Smooth muscle cell (in vitro differentiated cells): Measurements from ENCODE around the gene TDRD15. TPM values are rescaled to one million over a fixed set of nuclear protein-coding genes. Genes with fewer than 3 reads are reported as not detected.

Source experiments
- DNase-seq: peaks from one replicate; lab custom pipeline; 2025; ENCODE audit not compliant: unreplicated experiment; lab: John Stamatoyannopoulos, UW
- H2AFZ ChIP-seq: fragments of 200-600 bp; sonication (generic); 2 replicates; pipeline ENCODE4 v1.6.0; 2016; ENCODE audit warnings: antibody characterized with exemption, low read depth, mild to moderate bottlenecking
- H3F3A ChIP-seq: fragments of 200-600 bp; sonication (generic); 2 replicates; pipeline ENCODE4 v1.6.0; 2017; ENCODE audit warnings: antibody characterized with exemption, low read depth
- H3K27ac ChIP-seq: fragments of 200-600 bp; sonication (generic); 2 replicates; pipeline ENCODE4 v1.5.1; 2016; ENCODE audit warnings: low read depth, mild to moderate bottlenecking
- H3K27me3 ChIP-seq: fragments of 200-600 bp; sonication (generic); 2 replicates; pipeline ENCODE4 v1.6.1; 2016; ENCODE audit warnings: low read depth, mild to moderate bottlenecking
- H3K36me3 ChIP-seq: fragments of 200-600 bp; sonication (generic); 2 replicates; pipeline ENCODE4 v1.5.1; 2016; ENCODE audit warnings: low read depth
- H3K4me1 ChIP-seq: fragments of 200-600 bp; sonication (generic); 2 replicates; pipeline ENCODE4 v1.5.1; 2016; ENCODE audit warnings: low read depth
- H3K4me2 ChIP-seq: fragments of 200-600 bp; sonication (generic); 2 replicates; pipeline ENCODE4 v1.6.0; 2016; ENCODE audit warnings: mild to moderate bottlenecking
- H3K4me3 ChIP-seq: fragments of 200-600 bp; sonication (generic); 2 replicates; pipeline ENCODE4 v1.5.1; 2016; ENCODE audit warnings: mild to moderate bottlenecking
- H3K79me2 ChIP-seq: fragments of 200-600 bp; sonication (generic); 2 replicates; pipeline ENCODE4 v1.6.0; 2016; ENCODE audit warnings: low read depth, mild to moderate bottlenecking
- H3K9ac ChIP-seq: fragments of 200-600 bp; sonication (generic); 2 replicates; pipeline ENCODE4 v1.6.0; 2016; ENCODE audit warnings: low read depth
- H3K9me3 ChIP-seq: fragments of 200-600 bp; sonication (generic); replicated peaks from 2 replicates; pipeline ENCODE4 v1.5.1; 2016; ENCODE audit warnings: low read depth
- H4K20me1 ChIP-seq: fragments of 200-600 bp; sonication (generic); 2 replicates; pipeline ENCODE4 v1.6.0; 2016; ENCODE audit warnings: low read depth
- WGBS: methylation state at CpG from one replicate; pipeline ENCODE4 v1.1.7; 2016; ENCODE audit warnings: low lambda C conversion rate; 5-methylcytosine and 5-hydroxymethylcytosine counted together
- polyA plus RNA-seq: library from polyadenylated mRNA; unstranded; fragments of >200 nt; fragmentation: Nextera tagmentation; extraction: Ambion mirVana; gene quantifications from 2 replicates; pipeline ENCODE4 v1.2.1, GENCODE V29; 2016
- total RNA-seq: library from RNA; depleted of rRNA; stranded (reverse); fragments of >200 nt; gene quantifications from 2 replicates; pipeline ENCODE4 v1.2.3, GENCODE V29; 2014
- TF ChIP-seq, protein P1 (sequence below): fragments of 200-600 bp; sonication (generic); IDR thresholded peaks from 2 replicates; pipeline ENCODE4 v1.5.1; 2017; ENCODE audit warnings: borderline replicate concordance, mild to moderate bottlenecking, antibody characterized with exemption; ENCODE audit not compliant: insufficient read depth, poor library complexity, severe bottlenecking

The TDRD15 gene
- total and polyA plus RNA-seq, 2 experiments from 2014 or later, result not detected

DNA sequence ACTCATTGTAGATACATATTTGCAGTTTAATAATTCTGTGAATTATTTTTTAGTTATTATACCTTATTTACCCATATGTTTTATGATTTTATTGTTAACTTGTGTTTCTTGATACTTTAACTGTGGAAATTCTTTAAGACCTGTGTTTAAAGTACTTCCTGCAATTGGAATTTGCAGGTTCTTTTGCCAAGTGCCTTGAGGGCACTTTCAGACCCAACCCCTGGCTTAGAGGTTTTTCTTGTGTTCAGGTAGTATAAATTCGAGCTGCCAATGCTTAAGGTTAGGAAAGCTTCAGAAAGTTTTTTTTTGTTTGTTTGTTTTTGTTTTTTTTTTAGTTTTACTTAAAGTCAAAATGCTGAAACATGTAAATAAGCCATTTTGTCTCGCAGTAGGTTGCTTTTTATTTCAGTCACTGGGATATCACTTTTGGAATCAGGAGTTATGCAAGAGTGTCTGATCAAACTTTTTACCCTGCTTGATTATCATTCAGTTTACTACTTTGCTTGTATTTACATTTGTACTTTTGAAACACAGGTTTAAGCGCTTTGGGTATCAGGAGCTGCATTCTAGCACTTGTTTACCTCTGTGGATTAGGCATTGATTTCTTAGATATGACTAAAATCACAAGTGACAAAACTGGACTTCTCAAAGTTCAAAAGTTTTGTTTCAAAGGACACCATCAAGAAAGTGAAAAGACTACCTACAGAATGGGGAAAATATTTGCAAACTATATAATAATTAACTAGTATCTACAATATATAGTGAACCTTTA lies 31.8 kb downstream of the TDRD15 start:
- no peak overlapping the region for H3K4me3 ChIP-seq
- no peaks in the 10 kb centered on the region for H3K9me3 ChIP-seq
- no peaks in the 10 kb centered on the region for H3F3A ChIP-seq
- no peak overlapping the region for H2AFZ ChIP-seq
- H3K9ac ChIP-seq, result no peak overlapping the region
- no peak overlapping the region for H3K4me2 ChIP-seq
- H3K27me3 ChIP-seq, result peaks cover 16% of the 10 kb centered on the region
- no peak for DNase-seq
- no peak overlapping the region for H3K27ac ChIP-seq
- H3K36me3 ChIP-seq, result no peaks in the 10 kb centered on the region
- TF ChIP-seq, protein P1, sequence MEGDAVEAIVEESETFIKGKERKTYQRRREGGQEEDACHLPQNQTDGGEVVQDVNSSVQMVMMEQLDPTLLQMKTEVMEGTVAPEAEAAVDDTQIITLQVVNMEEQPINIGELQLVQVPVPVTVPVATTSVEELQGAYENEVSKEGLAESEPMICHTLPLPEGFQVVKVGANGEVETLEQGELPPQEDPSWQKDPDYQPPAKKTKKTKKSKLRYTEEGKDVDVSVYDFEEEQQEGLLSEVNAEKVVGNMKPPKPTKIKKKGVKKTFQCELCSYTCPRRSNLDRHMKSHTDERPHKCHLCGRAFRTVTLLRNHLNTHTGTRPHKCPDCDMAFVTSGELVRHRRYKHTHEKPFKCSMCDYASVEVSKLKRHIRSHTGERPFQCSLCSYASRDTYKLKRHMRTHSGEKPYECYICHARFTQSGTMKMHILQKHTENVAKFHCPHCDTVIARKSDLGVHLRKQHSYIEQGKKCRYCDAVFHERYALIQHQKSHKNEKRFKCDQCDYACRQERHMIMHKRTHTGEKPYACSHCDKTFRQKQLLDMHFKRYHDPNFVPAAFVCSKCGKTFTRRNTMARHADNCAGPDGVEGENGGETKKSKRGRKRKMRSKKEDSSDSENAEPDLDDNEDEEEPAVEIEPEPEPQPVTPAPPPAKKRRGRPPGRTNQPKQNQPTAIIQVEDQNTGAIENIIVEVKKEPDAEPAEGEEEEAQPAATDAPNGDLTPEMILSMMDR, result no peak
- H3K4me1 ChIP-seq, result no peaks in the 10 kb centered on the region
- H3K79me2 ChIP-seq, result no peaks in the 10 kb centered on the region
- H4K20me1 ChIP-seq, result no peaks in the 10 kb centered on the region
- 71% methylated on average over 3 of the region's 3 CpGs for WGBS

DNA sequence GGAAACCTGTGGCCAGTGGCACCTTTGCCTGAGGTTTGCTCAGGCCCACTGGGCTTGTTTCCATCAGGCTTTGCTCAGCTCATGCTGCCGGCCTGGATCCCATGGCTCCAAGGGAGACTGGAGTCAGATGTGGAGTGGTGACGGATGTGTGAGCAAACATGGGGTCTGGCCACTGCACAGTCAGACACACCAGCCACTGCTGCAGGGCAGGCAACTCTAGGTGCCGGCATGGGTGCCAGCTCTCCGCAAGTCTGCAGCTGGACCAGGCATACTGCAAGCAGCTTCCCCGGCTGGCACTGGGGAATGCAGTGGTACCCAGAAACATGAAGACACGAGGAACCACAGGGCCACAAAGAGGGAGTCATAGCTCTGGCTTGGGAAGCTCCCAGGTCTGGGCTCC lies 37.4 kb downstream of the TDRD15 start:
- H3K4me2 ChIP-seq, result no peak overlapping the region
- no peaks in the 10 kb centered on the region for H3K36me3 ChIP-seq
- no peaks in the 10 kb centered on the region for H3K4me1 ChIP-seq
- TF ChIP-seq, protein P1, result no peak
- H3K27me3 ChIP-seq, result peaks cover 16% of the 10 kb centered on the region
- no peak overlapping the region for H3K9ac ChIP-seq
- H3K27ac ChIP-seq, result no peak overlapping the region
- WGBS, result 91% methylated on average over 6 of the region's 6 CpGs
- H2AFZ ChIP-seq, result no peak overlapping the region
- no peaks in the 10 kb centered on the region for H3F3A ChIP-seq
- H3K4me3 ChIP-seq, result no peak overlapping the region
- no peak for DNase-seq
- no peaks in the 10 kb centered on the region for H4K20me1 ChIP-seq
- no peaks in the 10 kb centered on the region for H3K79me2 ChIP-seq
- no peaks in the 10 kb centered on the region for H3K9me3 ChIP-seq

DNA sequence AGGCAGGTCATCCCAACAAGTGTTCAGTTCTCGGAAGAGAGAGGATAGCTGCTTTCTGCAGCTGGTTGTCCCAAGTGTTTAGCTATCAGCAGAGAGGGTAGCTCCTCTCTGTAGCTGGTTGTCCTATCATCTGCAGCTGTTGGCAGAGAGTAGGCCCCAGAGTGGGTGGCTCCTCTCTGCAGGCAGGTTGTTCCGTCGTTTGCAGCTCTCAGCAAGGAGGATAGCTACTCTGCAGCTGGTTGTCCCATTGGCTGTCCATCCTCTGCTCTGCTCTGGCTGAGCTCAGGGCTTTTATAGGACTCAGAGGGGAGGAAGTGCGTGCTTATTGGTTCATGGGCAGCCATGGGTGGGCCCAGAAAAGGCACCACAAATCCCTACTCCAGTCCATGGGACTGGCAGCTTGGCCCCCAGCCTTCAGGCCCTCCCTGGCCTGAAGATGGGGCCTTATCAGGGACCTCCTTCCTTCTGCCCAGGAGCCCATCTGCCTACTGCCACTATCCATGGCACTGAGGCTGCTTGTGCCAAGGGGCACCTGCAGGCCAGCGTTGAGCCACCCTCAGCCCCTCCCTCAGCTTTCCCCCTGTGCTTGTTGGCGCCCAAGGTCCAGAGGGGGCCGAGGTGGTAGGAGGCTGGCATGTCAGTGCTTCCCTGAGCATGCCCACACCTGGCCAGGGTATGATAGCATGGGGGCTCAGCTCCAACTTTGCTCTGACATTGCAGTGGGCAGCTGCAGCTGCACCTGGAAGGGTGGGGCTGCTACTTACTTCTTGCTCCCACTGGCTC lies 38.3 kb downstream of the TDRD15 start:
- Histone ChIP-seq H3K9ac (no peak overlapping the region), H3K79me2 (no peaks in the 10 kb centered on the region), H4K20me1 (no peaks in the 10 kb centered on the region), H3K9me3 (no peaks in the 10 kb centered on the region), H2AFZ (no peak overlapping the region), H3K4me3 (no peak overlapping the region), H3K4me2 (no peak overlapping the region), H3F3A (no peaks in the 10 kb centered on the region), H3K4me1 (no peaks in the 10 kb centered on the region), H3K27ac (no peak overlapping the region), H3K27me3 (peaks cover 15% of the 10 kb centered on the region), H3K36me3 (no peaks in the 10 kb centered on the region)
- TF ChIP-seq, protein P1, result no peak
- WGBS, result 89% methylated on average over 7 of the region's 7 CpGs
- no peak for DNase-seq
